GM18870 (cell line): ENCODE data around the gene GNG2.

Experiments
- ATAC-seq: cut with Tn5 transposase; IDR thresholded peaks from one replicate; pipeline ENCODE4 v1.9.1; 2021; ENCODE audit warnings: moderate library complexity; ENCODE audit not compliant: unreplicated experiment

The GNG2 gene

DNA sequence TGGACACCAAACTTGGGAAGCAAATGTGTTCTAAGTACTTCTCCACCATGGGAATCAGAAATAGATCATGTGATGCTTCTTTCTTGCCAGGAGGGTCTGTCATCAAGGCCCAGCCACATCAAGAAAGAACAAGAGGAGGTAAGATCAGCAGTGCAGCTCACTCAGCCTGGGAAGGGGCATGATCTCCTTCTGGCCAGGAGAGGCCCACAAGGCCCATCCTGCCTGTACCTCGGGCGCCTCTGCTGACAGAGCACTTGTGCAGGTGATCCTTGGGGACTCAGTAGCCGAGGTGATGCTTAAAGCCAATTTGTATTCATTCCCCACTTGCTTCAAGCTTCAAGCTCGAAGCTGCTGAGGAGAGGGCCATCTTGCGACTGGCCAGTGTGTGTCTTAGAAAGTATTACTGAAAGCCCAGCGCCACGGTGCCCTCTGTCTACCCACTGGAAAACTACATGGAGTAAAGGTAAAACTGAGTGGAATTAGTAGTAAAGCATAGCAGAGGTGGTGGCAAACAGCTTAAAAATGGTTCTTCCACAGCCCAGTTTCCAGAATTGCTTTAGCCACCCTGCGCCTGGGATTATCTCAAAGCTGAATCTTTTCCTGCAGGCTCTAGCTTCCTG is 155.1 kb downstream of the GNG2 start:
- no peak for ATAC-seq

DNA sequence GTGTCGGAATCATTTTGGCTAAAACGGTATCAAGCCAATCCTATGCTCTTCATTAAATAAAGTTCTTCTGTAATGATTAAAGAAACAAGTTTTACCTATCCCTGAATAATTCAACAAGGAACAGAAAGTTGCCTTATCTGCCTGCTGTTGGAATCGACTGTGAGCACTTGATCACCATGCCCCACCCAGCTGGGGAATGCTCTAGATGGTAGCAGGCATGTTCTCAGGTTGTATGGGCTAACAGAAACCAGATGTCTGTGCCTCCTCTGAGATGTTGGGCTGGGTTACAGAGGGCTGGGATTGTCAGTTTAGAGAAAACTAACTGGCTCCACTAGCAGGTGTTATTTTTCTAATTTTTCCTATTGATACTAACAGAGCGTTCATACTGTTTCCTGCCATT is 157.8 kb downstream of the GNG2 start:
- no peak for ATAC-seq

GRCh38 chr14:52018970-52019369 is 158.6 kb downstream of the GNG2 start:
- no peak for ATAC-seq
